Measurements from ENCODE around the gene ME3.

GRCh38 chr11:86446924-86447285 lies 225.5 kb downstream of the ME3 start:
- TF ChIP-seq GATA2 (IDR thresholded peaks at IDR 0.05; ENCODE audit: low read depth, low read length): no peak
- no peak for TF ChIP-seq GATA3 (IDR thresholded peaks at IDR 0.05; ENCODE audit: low read depth, low read length)

Data from SH-SY5Y (cell line).